ENCODE measurements around the gene ADCY9. TPM values are rescaled to one million over a fixed set of nuclear protein-coding genes. Genes with fewer than 3 reads are reported as not detected.

The ADCY9 gene
- polyA plus RNA-seq, 1 donor (not counting 4 experiments of a cell fraction or from before 2014, with no cell fraction given) = 3.0 TPM

GRCh38 chr16:3993052-3993785 is 123.0 kb downstream of the ADCY9 start:
- no peaks in the 10 kb centered on the region for H3K79me2 ChIP-seq (ENCODE audit: control insufficient read depth, insufficient read depth, low read length)
- dilution Hi-C loops (cut with MboI; ENCODE audit: extremely low pct_ligation_motif_present, low sequenced_read_pairs) = no loop called here
- FAIRE-seq = no peak
- no peaks in the 10 kb centered on the region for H3K4me1 ChIP-seq (ENCODE audit: control insufficient read depth, extremely low read depth, insufficient read depth, low read length)
- no peak overlapping the region for H3K4me3 ChIP-seq (ENCODE audit: control insufficient read depth in 2 of 3, extremely low read depth in 1 of 3, insufficient read depth in 2 of 3, low read depth in 1 of 3, low read length in 3 of 3)
- H2AFZ ChIP-seq (ENCODE audit: control insufficient read depth, low read length) = no peak overlapping the region
- no peak overlapping the region for H3K9ac ChIP-seq (ENCODE audit: control insufficient read depth, extremely low read depth, insufficient read depth, low read length)
- H3K27me3 ChIP-seq (ENCODE audit: control insufficient read depth, extremely low read depth, insufficient read depth, low read length) = no peaks in the 10 kb centered on the region
- no peaks in the 10 kb centered on the region for H3K36me3 ChIP-seq (ENCODE audit: control insufficient read depth in 2 of 2, extremely low read depth in 1 of 2, insufficient read depth in 2 of 2, low read length in 2 of 2)
- DNase-seq (ENCODE audit: low read depth, low spot score) = no peak
- no peak overlapping the region for H3K4me2 ChIP-seq (ENCODE audit: control insufficient read depth, extremely low read depth, insufficient read depth, low read depth, low read length)
- no peaks in the 10 kb centered on the region for H4K20me1 ChIP-seq (ENCODE audit: control insufficient read depth, extremely low read depth, insufficient read depth, low read length)
- no peak overlapping the region for H3K27ac ChIP-seq (ENCODE audit: control insufficient read depth, insufficient read depth, low read length)
- H3K9me1 ChIP-seq (ENCODE audit: control insufficient read depth, extremely low read depth, insufficient read depth, low read length) = no peaks in the 10 kb centered on the region
- TF ChIP-seq CTCF (optimal IDR thresholded peaks at IDR 0.05 in 1 of 3, IDR thresholded peaks at IDR 0.05 in 1 of 3, conservative IDR thresholded peaks at IDR 0.05 in 1 of 3; ENCODE audit: extremely low read depth in 1 of 3, insufficient read depth in 2 of 3, low read length in 3 of 3) (no peak), EZH2 (IDR thresholded peaks at IDR 0.05; ENCODE audit: low read length) (no peak)
- H3K9me3 ChIP-seq (ENCODE audit: control insufficient read depth, low read depth, low read length) = no peaks in the 10 kb centered on the region

- no peaks in the 10 kb centered on the region for H4K20me1 ChIP-seq (ENCODE audit: control insufficient read depth, extremely low read depth, insufficient read depth, low read length)
- H3K4me1 ChIP-seq (ENCODE audit: control insufficient read depth, extremely low read depth, insufficient read depth, low read length) = no peaks in the 10 kb centered on the region
Observed at GRCh38 chr16:3992297-3993051, 123.8 kb downstream of the ADCY9 start.

More at GRCh38 chr16:3992297-3993051, 123.8 kb downstream of the ADCY9 start:
- DNase-seq (ENCODE audit: low read depth, low spot score) (no peak), FAIRE-seq (no peak)
- Histone ChIP-seq H3K9ac (ENCODE audit: control insufficient read depth, extremely low read depth, insufficient read depth, low read length) (no peak overlapping the region), H3K9me1 (ENCODE audit: control insufficient read depth, extremely low read depth, insufficient read depth, low read length) (no peaks in the 10 kb centered on the region), H3K9me3 (ENCODE audit: control insufficient read depth, low read depth, low read length) (no peaks in the 10 kb centered on the region), H3K4me2 (ENCODE audit: control insufficient read depth, extremely low read depth, insufficient read depth, low read depth, low read length) (no peak overlapping the region), H3K27me3 (ENCODE audit: control insufficient read depth, extremely low read depth, insufficient read depth, low read length) (no peaks in the 10 kb centered on the region), H2AFZ (ENCODE audit: control insufficient read depth, low read length) (no peak overlapping the region), H3K27ac (ENCODE audit: control insufficient read depth, insufficient read depth, low read length) (no peak overlapping the region), H3K36me3 (ENCODE audit: control insufficient read depth in 2 of 2, extremely low read depth in 1 of 2, insufficient read depth in 2 of 2, low read length in 2 of 2) (no peaks in the 10 kb centered on the region), H3K79me2 (ENCODE audit: control insufficient read depth, insufficient read depth, low read length) (no peaks in the 10 kb centered on the region), H3K4me3 (ENCODE audit: control insufficient read depth in 2 of 3, extremely low read depth in 1 of 3, insufficient read depth in 2 of 3, low read depth in 1 of 3, low read length in 3 of 3) (no peak overlapping the region)
- dilution Hi-C loops (cut with MboI; ENCODE audit: extremely low pct_ligation_motif_present, low sequenced_read_pairs) = no loop called here
- TF ChIP-seq EZH2 (IDR thresholded peaks at IDR 0.05; ENCODE audit: low read length) (no peak), CTCF (optimal IDR thresholded peaks at IDR 0.05 in 1 of 3, IDR thresholded peaks at IDR 0.05 in 1 of 3, conservative IDR thresholded peaks at IDR 0.05 in 1 of 3; ENCODE audit: extremely low read depth in 1 of 3, insufficient read depth in 2 of 3, low read length in 3 of 3) (no peak)
